HG02884 (cell line): ENCODE measurements around the gene SPATA7.

Experiments
- ATAC-seq: cut with Tn5 transposase; IDR thresholded peaks from one replicate; pipeline ENCODE4 v1.9.1; 2021; ENCODE audit warnings: mild to moderate bottlenecking, moderate library complexity; ENCODE audit not compliant: unreplicated experiment

SPATA7 gene

DNA sequence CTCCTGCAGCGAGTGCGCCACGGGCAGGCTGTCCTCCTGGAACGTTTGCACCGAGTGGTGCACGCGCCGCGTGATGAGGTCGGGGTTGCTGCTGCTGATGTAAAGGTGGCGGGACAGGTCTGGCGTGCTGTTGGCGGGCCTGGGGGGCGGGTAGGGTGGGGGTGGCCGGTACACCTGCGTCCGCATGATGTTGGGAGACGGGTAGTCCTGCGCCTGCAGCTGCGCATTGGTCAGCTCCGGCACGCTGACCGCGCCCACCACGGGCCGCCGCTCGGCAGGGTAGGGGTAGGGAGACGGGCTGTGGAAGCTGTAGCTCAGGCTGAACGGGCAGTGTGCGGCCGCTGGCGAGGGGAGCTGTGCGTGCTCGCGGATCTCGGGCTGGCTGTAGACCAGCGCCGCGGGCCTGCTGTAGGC, 94.1 kb downstream of the SPATA7 start:
- ATAC-seq: no peak

DNA sequence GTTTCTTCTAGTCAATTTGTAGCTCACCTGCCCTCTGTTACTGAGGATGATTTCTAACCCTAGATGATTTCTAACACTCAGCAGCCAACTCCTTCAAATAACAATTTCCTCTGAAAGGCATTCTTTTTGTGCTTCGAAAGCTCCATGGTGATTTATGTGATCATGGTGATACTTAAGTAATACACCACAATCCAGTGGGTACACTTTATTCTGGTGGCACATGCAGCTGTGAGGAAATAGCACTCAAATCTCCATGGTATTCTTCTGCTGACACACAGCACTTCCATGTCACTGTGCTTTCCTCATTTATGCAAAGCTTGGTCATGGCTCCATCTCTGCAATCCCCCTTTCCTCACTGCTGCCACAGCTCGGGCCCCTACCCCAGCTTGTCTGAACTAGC, 95.6 kb downstream of the SPATA7 start:
- ATAC-seq: no peak

DNA sequence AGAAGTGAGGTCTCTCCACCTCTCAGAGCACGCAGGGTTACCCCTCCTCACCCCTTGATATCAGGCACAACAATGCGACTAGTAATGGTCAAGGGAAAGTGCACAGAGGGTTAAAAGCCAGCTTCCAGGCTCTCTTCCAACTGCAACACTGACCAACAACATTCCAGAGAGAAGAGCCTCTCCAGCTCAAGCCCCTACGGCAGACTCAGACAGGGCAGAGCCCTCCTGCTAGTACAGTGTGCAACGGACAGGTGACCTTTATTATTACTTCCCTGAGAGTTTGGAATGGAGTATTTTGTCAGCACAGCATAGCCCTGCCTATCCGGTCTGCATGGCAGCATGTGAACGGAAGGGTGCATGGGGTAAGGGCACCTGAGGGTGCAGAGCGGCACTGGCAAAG, 96.3 kb downstream of the SPATA7 start:
- no peak for ATAC-seq

GRCh38 chr14:88482524-88482923, 97.1 kb downstream of the SPATA7 start:
- ATAC-seq: no peak
